Heart left ventricle (tissue), 13 donors: ENCODE results near the gene ZNF670.

ENCODE experiments used
- CTCF ChIP-seq, 12 donors: fragments of 200-600 bp; sonication (generic) in 4 of 12; IDR thresholded peaks; one replicate each; pipeline versions ENCODE4 v1.5.0 to v1.8.0; 2018 to 2022; ENCODE audit warnings: antibody characterized with exemption in 12 of 12, mild to moderate bottlenecking in 5 of 12
- POLR2A ChIP-seq, 2 donors: fragments of 450-650 bp; IDR thresholded peaks; one replicate each; pipeline ENCODE4 v1.6.1; 2017; ENCODE audit warnings: antibody characterized with exemption in 2 of 2, mild to moderate bottlenecking in 2 of 2, moderate library complexity in 2 of 2
- donor health status: ischemic (EF 13 %, LVEDD 7.1; RV severe dilation, severe dysfunction).
- donor health status: DM: no; HTN: yes; CAD: no.
- donor health status: DM: no; HTN: no; CAD: no.
- donor health status: ischemic (EF 25% LVEDD 6.9; RV normal size, moderate dysfunction).
- donor health status: ischemic (EF 25% LVEDD 5.7; RV mildly dilated, moderate dysfunction).
- donor health status: ischemic (EF 35%, LVEDD 5.7; RV mildly dilated, moderate dysfunction).
- donor health status: nonischemic (EF 11% LVEDD 7.7; RV severe dilation, severe dysfunction).
- donor health status: DM: yes; HTN: yes; CAD: no.
- donor health status: PGD.
- donor health status: ischemic (EF 29% LVEDD 5.4; RV normal size, mild dysfunction).
- donor health status: nonischemic (EF 23%, LVEDD 6.1; RV moderate dilation, normal function).

GRCh38 chr1:247087256-247087655 lies 8.6 kb upstream of the ZNF670 start:
- no peak for TF ChIP-seq POLR2A (IDR thresholded peaks at IDR 0.05)
- TF ChIP-seq CTCF (IDR thresholded peaks at IDR 0.05) = no peak
